HG02610 (cell line): ENCODE results near the gene TET3.
"Not testable (repeated sequence)": the region's sequence is repeated elsewhere in the genome, so short reads cannot be mapped to it uniquely, and the experiment has no call there.

Experiments used
- ATAC-seq: cut with Tn5 transposase; IDR thresholded peaks from one replicate; pipeline ENCODE4 v1.9.1; 2021; ENCODE audit warnings: mild to moderate bottlenecking, moderate library complexity; ENCODE audit not compliant: unreplicated experiment

TET3 gene

DNA sequence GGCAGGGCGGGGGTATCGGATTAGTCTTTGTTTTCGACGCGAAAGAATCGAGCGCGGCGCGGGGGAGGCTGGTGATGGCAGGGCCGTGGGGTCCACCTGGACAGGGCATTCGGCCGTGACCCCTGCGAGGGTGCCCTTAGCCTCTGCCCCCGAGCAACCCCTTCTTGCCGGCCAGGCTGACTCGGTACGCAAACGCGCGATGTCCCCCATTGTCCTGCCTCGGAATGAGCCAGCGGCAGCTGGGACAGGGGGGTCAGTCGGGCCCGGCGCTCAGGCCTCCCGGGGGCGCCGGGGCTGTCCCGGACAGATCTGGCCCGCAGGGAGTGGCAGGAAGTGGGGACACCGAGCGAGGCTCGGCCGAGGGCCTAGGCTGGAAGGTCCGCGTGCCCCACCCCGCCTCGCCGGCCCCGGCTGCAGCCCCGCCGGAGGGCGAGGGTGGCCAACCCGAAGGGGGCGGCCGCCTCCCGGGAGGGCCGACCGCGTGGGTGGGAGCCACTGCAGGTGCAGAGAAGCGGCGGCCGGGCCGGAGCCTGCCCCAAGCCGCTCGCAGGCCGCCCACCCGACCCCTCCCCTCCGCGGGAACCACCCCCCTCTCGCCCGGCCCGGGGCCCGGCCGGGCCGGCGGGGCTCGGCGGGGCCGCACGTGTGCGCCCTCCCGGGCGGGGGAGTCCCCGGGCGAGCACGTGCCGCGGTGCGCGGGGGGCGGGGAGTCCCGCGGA, at the start of gene TET3:
Gene TET3, plus strand, starts transcription at position 708 of the 719 bp plus-strand sequence. CDS start 1,494 bp downstream, outside the sequence.
- peak; percentile 34 for ATAC-seq

- no peak for ATAC-seq
These were observed 49.1 kb upstream of the TET3 start for GRCh38 chr2:73935641-73936040.

DNA sequence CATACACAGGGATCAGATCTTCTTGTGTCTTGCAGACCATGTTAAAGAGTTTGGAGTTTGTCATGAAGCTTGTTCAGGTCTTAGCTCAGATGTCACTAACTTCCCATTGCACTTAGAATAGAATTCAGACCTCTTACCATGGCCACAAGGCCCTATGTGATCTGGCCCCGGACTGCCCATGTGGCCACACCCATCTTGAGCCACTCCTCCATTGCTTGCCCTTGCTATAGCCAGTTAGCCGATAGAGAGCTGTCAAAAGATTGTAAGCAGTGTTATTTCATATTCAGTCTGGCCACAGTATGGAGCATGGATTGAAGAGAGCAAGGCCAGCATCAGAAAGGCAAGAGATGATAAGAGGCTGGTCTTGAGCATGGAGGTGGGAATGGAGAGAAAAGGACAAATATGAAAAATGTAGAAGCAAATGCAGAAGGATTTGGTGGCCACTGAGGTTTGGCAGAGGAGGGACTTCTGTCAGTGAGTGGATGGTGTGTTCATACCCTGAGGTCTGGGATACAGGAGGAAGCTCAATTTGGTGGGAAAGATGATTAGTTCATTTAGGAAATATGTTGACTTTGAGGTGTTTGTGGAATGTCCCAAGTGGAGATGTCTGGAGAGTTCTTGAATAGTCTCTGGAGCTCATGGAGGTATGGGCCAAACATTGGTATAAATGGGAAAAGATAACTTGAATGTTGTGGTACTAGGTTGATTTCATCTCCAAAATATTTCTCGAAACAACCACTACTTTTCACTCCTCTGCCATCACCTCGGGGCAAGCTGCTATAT, 47.4 kb upstream of the TET3 start:
- no peak for ATAC-seq

GRCh38 chr2:73937899-73938298, 46.8 kb upstream of the TET3 start:
- ATAC-seq = no peak

GRCh38 chr2:73938718-73939352, 45.9 kb upstream of the TET3 start:
- no peak for ATAC-seq

- no peak for ATAC-seq
These were observed 45.3 kb upstream of the TET3 start for GRCh38 chr2:73939419-73939818.

DNA sequence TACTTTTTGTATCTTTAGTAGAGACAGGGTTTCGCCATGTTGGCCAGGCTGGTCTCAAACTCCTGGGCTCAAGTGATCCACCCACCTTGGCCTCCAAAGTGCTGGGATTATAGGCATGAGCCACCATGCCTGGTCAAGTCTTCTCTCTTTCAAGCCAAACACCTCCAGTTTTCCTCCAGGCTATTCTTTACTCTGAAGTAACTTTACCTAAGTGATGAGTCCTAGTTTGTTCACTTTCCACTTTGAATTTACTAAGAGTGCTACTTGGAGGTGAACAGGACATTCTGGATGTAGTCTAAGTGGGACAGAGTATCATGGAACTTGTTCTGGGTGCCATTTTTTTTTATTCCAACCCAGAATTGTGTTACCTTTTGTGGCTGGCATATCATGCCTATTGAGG, 44.6 kb upstream of the TET3 start:
- not testable (repeated sequence) for ATAC-seq

DNA sequence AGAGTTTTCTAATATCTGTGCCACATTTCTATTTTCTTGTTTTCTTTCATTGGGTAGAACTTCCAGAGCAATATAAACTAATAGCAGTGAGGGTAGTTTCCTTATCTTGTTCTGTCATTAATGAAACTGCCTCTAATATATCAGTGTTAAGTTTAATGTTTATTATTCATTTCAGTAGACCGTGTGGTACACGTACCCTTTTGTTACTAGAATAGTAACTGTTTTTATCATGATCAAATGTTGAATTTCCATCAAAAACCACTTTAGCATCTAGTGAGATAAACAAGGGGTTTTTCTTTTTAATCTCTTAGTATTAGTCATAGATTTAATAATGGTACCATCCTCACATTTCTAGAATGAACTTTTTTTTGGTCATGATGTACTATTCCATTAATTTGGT, 42.0 kb upstream of the TET3 start:
- ATAC-seq = no peak

GRCh38 chr2:73944714-73945113, 40.0 kb upstream of the TET3 start:
- peak; percentile 74 for ATAC-seq

GRCh38 chr2:73946215-73946614, 38.5 kb upstream of the TET3 start:
- ATAC-seq = no peak

GRCh38 chr2:73946666-73947065, 38.0 kb upstream of the TET3 start:
- no peak for ATAC-seq

- ATAC-seq = no peak
These were observed 37.2 kb upstream of the TET3 start for GRCh38 chr2:73947412-73948018.

DNA sequence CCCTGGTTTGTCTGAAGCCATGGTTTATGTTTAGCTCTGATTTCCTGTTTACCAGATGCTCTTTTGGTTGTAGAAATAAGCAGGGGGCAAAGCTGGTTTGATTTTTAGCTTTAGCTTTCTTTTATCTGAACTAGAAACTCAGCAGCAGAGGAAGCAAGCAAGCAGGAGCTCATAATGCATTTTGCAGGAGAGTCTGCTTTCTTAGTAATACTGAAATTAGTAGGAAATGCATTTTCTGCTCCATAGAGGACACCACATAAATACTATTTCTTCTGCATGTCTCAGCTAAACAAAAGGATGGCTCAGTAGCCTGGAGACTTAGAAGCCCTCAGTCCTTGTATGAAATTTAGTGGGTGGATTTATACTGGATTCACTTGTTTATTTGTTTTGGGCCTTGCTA, 34.9 kb upstream of the TET3 start:
- ATAC-seq = no peak

- no peak for ATAC-seq
These were observed 31.9 kb upstream of the TET3 start for GRCh38 chr2:73952499-73953446.

DNA sequence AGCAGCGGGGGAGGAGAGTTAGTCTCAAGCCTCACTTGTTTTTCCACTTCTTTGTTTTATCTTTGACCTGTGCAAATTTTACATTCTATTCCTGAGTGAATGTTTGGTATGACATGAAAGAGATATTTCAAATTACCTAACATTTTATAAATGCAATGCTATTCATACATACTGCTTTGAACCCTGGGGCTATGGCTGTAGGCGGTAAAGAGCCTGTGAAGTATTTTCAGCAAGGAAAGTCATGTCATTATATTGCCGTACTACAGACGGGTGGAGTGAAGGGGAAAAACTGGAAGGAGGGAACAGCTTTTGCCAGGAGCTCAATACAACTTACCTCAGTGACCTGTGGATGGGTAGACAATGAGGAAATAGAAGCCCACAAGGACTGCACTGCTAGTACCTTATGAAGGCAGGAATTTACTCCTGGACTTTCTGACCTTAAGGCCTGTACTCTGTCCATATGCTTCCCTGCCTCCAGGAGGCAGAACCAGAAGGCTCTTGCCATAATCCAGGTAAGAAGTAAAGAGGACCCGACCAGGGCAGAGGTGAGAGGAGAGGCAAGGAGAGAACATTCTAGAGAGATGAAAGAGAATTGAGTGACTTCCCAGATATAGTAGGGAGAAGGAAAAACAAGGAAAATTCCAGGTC, 28.4 kb upstream of the TET3 start:
- no peak for ATAC-seq

- no peak for ATAC-seq
These were observed 23.4 kb upstream of the TET3 start for GRCh38 chr2:73961274-73961673.

GRCh38 chr2:73961823-73962615, 22.7 kb upstream of the TET3 start:
- no peak for ATAC-seq

DNA sequence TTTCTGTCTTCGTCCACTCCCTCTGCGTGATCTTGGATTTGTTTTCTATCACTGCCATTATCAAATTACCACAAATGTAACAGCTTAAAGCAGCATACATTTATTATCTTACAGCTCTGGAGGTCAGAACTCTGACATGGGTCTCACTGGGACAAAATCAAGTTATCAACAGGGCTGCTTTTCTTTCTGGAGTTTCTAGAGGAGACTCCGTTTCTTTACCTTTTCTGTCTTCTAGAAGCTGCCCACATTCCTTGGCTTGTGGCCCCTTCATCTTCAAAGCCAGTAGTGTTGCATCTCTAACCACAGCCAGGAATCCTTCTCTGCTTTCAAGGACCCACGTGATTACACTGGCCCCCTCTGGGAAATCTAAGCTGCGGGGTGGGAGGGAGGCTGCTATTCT, 21.9 kb upstream of the TET3 start:
- no peak for ATAC-seq
